Activated B cell treated with CpG ODN at 0.5 μM for 24 hours (primary cell): ENCODE data around the gene NRBF2. TPM values are rescaled to one million over a fixed set of nuclear protein-coding genes. Genes with fewer than 3 reads are reported as not detected.

Source experiments
- ATAC-seq: fragments of 200-7000 bp; cut with Tn5 transposase; one replicate; pipeline ENCODE4 v1.10.0; 2021; ENCODE audit warnings: low read depth, mild to moderate bottlenecking, moderate library complexity
- CTCF ChIA-PET: fragments of 350-600 bp; sonication (Branson Sonifier 250); formaldehyde crosslinking; loops from one replicate; lab custom pipeline; 2021; ENCODE audit warnings: antibody characterized with exemption; lab: Charles Lee
- POLR2A ChIA-PET: fragments of 350-600 bp; sonication (Branson Sonifier 250); formaldehyde crosslinking; loops from one replicate; lab custom pipeline; 2021; ENCODE audit warnings: antibody characterized with exemption; lab: Charles Lee
- DNase-seq: peaks from one replicate; pipeline ENCODE4 v3.0.0; 2022
- H3K27ac Mint-ChIP-seq: one replicate; pipeline ENCODE4 v1.8.0; 2020; ENCODE audit warnings: mixed read lengths
- H3K27me3 Mint-ChIP-seq: one replicate; pipeline ENCODE4 v1.8.0; 2021; ENCODE audit warnings: mixed read lengths
- H3K36me3 Mint-ChIP-seq: one replicate; pipeline ENCODE4 v1.8.0; 2021; ENCODE audit warnings: low read depth, mixed read lengths
- H3K4me1 Mint-ChIP-seq: one replicate; pipeline ENCODE4 v1.8.0; 2021; ENCODE audit warnings: mixed read lengths
- H3K4me3 Mint-ChIP-seq: one replicate; pipeline ENCODE4 v1.8.0; 2020; ENCODE audit warnings: mild to moderate bottlenecking, mixed read lengths
- H3K9me3 Mint-ChIP-seq: one replicate; pipeline ENCODE4 v1.8.0; 2020; ENCODE audit warnings: mixed read lengths
- intact Hi-C: fragments of 100-400 bp; cut with micrococcal nuclease; formaldehyde crosslinking; loops from one replicate; pipeline ENCODE4 v1.15.1; 2024
- total RNA-seq: library from RNA; stranded (reverse); gene quantifications from 2 replicates; pipeline ENCODE4 v1.2.3, GENCODE V29; 2022
- TF ChIP-seq, protein P1 (sequence below): fragments of 200-600 bp; IDR thresholded peaks from one replicate; pipeline ENCODE4 v1.8.0; 2022; ENCODE audit warnings: antibody characterized with exemption, mild to moderate bottlenecking

The NRBF2 gene
- total RNA-seq, 1 donor from 2014 or later = 26.9 TPM

DNA sequence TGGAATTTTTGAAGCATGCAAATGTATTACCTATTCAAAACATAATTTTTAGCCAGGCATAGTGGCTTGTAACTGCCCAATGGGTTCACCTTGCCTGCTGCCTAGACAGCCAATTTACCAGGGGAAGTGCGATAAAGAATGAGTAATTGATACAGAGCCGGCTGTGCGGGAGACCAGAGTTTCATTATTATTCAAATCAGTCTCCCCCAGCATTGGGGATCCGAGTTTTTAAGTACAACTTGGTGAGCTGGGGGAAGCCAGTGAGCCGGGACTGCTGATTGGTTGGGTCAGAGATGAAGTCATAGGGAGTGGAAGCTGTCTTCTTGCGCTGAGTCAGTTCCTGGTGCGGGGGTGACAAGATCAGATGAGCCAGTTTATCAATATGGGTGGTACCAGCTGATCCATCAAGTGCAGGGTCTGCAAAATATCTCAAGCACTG is 29.1 kb upstream of the NRBF2 start:
- DNase-seq = no peak
- Mint-ChIP-seq H3K27ac (no peak overlapping the region), H3K4me1 (no peaks in the 10 kb centered on the region)

DNA sequence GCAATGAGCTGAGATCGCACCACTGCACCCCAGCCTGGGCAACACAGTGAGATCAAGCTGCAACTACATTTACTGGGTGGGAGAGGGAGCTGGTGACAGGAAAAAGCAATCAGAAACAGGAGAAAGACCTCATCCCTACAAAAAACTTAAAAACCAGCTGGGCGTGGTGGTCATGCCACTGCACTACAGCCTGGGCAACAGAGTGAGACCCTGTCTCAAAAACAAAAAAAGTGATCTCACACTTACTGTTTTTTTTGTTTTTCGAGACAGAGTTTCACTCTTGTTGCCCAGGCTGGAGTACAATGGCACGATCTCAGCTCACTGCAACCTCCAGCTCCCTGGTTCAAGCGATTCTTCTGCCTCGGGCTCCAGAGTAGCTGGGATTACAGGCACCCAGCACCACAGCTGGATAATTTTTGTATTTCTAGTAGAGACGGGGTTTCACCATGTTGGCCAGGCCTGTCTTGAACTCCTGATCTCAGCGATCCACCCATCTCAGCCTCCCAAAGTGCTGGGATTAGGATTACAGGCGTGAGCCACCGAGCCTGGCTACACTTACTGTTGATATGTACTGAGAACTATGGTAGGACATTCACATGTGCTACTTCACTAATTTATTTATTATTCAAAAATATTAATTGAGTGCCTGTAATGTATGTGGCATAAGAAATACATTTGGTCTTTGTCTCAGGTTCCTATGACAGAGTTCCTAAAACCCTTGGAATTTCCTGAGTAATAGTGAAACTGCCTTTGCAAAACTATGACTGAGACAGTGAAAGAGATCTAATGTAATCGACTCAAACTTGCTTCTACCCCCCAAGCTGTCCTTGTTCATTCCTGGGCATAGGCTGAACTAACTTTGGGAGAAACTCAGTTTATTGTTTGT is 27.7 kb upstream of the NRBF2 start:
- no peak overlapping the region for H3K4me3 Mint-ChIP-seq
- no peaks in the 10 kb centered on the region for H3K36me3 Mint-ChIP-seq
- H3K27me3 Mint-ChIP-seq = peaks cover 33% of the 10 kb centered on the region
- no peaks in the 10 kb centered on the region for H3K4me1 Mint-ChIP-seq
- ATAC-seq (no peak), DNase-seq (no peak)
- ChIA-PET POLR2A (no interaction called here), CTCF (no interaction called here)
- TF ChIP-seq, protein P1, sequence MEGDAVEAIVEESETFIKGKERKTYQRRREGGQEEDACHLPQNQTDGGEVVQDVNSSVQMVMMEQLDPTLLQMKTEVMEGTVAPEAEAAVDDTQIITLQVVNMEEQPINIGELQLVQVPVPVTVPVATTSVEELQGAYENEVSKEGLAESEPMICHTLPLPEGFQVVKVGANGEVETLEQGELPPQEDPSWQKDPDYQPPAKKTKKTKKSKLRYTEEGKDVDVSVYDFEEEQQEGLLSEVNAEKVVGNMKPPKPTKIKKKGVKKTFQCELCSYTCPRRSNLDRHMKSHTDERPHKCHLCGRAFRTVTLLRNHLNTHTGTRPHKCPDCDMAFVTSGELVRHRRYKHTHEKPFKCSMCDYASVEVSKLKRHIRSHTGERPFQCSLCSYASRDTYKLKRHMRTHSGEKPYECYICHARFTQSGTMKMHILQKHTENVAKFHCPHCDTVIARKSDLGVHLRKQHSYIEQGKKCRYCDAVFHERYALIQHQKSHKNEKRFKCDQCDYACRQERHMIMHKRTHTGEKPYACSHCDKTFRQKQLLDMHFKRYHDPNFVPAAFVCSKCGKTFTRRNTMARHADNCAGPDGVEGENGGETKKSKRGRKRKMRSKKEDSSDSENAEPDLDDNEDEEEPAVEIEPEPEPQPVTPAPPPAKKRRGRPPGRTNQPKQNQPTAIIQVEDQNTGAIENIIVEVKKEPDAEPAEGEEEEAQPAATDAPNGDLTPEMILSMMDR = no peak
- H3K9me3 Mint-ChIP-seq = no peaks in the 10 kb centered on the region
- intact Hi-C loops = no loop called here
- no peak overlapping the region for H3K27ac Mint-ChIP-seq

More for the DNA sequence above, 29.1 kb upstream of the NRBF2 start:
- TF ChIP-seq, protein P1 = no peak
- no peaks in the 10 kb centered on the region for H3K9me3 Mint-ChIP-seq
- ChIA-PET CTCF (no interaction called here), POLR2A (no interaction called here)
- H3K27me3 Mint-ChIP-seq = peaks cover 32% of the 10 kb centered on the region
- no peak for ATAC-seq
- no peak overlapping the region for H3K4me3 Mint-ChIP-seq
- H3K36me3 Mint-ChIP-seq = no peaks in the 10 kb centered on the region
- intact Hi-C loops = no loop called here

DNA sequence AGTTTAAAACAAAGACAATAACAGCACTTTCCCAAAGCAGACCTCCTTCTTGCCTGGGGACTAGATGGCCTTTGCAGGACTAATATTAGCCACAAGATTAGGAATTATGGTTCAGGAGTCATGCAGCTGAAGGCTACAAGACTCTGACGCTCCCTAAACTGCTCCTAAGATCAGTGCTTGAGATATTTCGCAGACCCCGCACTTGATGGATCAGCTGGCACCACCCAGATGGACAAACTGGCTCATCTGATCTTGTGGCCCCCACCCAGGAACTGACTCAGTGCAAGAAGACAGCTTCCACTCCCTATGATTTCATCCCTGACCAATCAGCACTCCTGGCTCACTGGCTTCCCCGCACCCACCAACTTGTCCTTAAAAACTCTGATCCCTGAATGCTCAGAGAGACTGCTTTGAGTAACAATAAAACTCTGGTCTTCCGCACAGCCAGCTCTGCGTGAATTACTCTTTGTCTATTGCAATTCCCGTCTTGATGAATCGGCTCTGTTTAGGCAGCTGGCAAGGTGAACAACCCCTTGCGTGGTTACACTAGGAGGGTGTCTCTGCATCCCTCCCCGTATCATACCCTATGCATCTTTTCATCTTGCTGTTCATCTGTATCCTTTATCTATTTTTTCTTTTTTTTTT is 26.9 kb upstream of the NRBF2 start:
- no peak overlapping the region for H3K27ac Mint-ChIP-seq
- no peaks in the 10 kb centered on the region for H3K4me1 Mint-ChIP-seq
- no peak for DNase-seq
- ATAC-seq = no peak
- no peaks in the 10 kb centered on the region for H3K9me3 Mint-ChIP-seq
- ChIA-PET CTCF (no interaction called here), POLR2A (no interaction called here)
- H3K27me3 Mint-ChIP-seq = peaks cover 35% of the 10 kb centered on the region
- no peak overlapping the region for H3K4me3 Mint-ChIP-seq
- TF ChIP-seq, protein P1 = no peak
- no peaks in the 10 kb centered on the region for H3K36me3 Mint-ChIP-seq
- intact Hi-C loops = no loop called here

DNA sequence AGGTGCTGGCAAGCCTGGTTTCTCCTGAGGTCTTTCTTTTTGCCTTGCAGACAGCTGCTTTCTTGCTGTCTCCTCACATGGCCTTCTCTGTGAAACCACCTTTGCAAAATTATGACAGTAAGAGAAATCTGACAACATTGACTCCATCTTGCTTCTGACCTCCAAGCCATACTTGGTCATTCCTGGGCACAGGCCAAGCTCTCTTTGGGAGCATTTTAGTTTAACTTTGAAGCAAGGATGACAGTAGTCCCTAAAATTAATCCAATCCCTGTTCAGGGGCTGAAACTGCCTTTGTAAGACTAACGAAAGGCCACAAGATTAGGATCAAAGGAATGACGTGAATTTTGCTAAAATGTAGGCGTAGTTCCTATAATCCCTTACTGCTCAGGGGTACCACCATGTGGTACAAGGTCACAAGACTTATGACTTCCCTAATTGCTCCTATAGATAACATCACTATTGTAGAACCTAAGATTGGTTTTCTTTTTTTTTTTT is 25.1 kb upstream of the NRBF2 start:
- H3K27ac Mint-ChIP-seq = no peak overlapping the region
- intact Hi-C loops = no loop called here
- H3K36me3 Mint-ChIP-seq = no peaks in the 10 kb centered on the region
- DNase-seq = no peak
- ChIA-PET POLR2A (no interaction called here), CTCF (no interaction called here)
- ATAC-seq = no peak
- no peaks in the 10 kb centered on the region for H3K9me3 Mint-ChIP-seq
- H3K27me3 Mint-ChIP-seq = peaks cover 30% of the 10 kb centered on the region
- no peak overlapping the region for H3K4me3 Mint-ChIP-seq
- H3K4me1 Mint-ChIP-seq = no peaks in the 10 kb centered on the region
- TF ChIP-seq, protein P1 = no peak

DNA sequence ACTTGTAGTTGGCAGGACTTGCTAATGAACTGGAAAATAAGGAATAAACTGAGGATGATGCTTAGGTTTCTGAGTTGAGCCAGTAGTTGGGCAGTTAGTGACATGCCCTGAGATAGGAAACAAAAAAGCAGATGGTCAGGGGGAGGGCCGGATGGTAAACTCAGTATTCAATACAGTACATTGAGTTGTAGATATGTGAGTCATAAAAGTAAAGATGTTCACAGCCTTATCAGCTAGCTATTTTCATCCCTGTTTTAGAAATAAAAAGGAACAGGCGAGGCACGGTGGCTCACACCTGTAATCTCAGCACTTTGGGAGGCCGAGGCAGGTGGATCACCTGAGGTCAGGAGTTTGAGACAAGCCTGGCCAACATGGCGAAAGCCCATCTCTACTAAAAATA is 22.2 kb upstream of the NRBF2 start:
- DNase-seq (no peak), ATAC-seq (no peak)
- Mint-ChIP-seq H3K27me3 (peaks cover 18% of the 10 kb centered on the region), H3K4me3 (no peak overlapping the region), H3K9me3 (no peaks in the 10 kb centered on the region), H3K36me3 (no peaks in the 10 kb centered on the region), H3K27ac (no peak overlapping the region), H3K4me1 (no peaks in the 10 kb centered on the region)
- ChIA-PET POLR2A (no interaction called here), CTCF (no interaction called here)
- TF ChIP-seq, protein P1 = no peak
- intact Hi-C loops = no loop called here
